ENCODE results near the gene FASTK.

The FASTK gene

GRCh38 chr7:151065516-151065915 lies 15.1 kb downstream of the FASTK start:
- DNase-seq (ENCODE audit: low read depth), result no peak

GRCh38 chr7:151064993-151065392 lies 15.6 kb downstream of the FASTK start:
- DNase-seq (ENCODE audit: low read depth), result no peak

DNA sequence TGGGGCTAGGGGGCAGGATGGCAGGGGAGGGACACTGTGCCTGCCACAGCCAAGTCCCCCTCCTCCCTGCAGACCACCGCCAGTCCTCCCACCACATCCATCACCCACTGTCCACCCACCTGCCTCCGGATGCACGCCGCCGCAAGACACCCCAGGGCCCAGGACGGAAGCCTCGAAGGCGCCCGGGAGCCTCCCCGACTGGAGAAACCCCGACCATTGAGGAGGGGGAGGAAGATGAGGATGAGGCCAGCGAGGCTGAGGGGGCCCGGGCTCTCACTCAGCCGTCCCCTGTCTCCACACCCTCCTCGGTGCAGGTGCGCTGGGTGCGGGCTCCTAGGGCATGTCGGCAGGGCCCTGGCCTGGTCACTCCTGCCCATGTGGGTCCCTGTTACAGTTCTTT lies 16.2 kb downstream of the FASTK start:
- no peak for DNase-seq (ENCODE audit: low read depth)

DNA sequence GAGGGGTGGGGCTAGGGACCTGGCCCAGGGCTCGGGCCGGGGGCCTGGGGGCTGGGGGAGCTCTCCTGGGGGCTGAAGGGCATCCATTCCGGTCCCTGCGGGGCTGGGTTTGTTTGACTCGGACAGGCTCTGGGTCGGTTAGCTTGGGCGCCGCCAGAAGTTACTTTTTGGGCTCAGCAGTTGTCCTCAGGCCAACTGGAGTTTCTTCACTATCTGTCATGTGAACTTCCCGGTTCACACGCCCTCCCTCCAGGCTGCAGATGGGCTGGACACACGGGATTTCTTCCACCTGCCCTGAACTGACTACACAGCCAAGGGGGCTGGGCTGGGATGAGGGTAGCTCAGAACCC lies 17.4 kb downstream of the FASTK start:
- DNase-seq (ENCODE audit: low read depth), result no peak

DNA sequence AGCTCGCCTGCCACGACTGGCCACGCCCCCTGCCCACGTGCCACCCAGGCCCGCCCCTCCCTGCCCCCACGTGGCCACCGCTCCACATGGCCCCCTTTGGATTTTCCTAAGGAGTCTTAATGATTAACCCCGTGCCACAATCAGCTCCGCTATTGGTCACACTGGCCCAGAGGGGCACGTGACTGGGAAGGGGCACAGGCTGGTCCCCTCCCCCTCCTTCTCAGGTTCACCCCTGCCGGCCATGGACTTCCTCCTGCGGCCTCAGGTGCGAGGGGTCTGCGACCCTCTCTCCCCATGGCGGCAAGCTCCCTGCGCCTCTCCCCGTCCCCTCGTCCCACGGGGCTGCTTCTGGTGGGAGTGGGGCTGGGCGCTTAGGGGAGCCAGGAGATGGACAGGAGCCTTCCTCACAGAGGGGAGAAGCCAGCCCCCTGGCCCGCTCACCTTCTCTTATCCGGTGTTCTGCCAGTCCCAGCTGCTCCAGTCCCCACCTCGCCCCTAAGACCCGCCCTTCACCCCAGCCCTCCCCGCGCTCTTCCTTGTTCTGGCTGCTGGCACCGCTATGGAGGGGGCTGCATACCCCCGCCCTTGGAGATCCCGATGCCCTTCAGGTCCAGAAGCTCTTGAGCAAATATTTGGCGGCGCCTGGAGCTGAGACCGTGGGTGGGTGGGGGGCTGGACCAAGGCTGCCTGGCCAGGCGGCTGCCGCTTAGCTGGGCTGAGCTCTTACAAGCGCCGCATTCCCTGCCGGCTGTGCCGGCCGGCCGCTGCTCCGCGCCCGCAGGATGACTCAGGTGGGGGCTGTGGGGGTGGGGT lies 18.0 kb downstream of the FASTK start:
- no peak for DNase-seq (ENCODE audit: low read depth)

DNA sequence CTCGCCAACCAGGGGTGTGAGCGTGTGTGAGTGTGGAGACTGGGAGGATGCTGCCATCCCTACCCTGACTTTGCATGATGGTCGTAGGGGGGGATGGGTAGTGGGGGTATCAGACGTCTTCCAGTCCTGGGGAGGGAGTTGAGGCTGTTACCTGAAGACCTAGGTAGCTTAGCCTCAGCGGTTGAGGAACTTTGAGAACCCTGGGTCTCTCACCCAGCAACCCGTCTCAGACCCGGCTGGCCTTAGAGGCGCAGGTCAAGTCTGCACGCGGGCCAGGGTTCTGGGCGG lies 18.6 kb downstream of the FASTK start:
- no peak for DNase-seq (ENCODE audit: low read depth)

DNA sequence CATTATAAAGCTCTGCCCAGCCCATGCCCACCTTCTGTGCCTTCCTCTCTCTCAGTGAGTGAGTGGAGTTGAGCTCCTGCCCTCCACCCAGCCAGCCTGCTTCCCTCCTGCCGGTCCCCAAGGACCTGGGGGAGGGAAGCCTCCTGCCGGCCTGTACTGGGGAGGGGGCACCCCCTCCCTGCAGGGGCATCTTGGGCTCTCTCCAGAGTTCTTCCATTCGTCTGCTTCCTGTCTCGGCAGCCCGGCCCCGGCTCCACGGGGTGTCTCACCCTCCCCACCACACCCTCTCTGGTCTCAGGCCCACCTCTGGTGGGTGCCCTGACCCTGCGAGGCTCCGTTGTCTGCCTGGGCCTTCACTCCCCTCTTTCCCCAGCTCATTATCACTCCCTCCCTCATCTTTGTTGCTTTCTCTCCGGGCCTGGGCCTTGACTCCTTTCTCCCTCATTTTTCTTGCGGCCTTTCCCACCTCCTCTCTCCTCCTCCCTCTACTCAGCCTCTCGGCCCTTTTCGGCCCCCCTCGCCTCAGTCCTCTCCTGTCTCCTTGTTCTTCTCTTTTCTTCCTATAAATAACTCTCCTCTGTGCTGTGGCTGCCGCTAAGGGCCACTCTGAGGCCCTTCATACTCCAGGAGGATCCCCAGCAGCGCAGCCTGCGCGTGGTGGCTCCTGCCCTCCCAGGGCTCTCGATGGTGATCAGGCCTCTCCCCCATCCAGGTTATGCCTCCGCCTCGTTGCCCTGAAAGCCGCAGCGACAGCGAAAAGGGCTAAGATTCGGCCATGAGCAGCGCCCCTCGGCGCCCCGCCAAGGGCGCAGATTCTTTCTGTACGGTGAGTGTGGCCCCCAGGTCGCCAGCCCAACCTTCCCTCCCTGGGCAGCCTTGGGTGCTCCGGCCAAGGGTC lies 19.1 kb downstream of the FASTK start:
- no peak for DNase-seq (ENCODE audit: low read depth)

DNA sequence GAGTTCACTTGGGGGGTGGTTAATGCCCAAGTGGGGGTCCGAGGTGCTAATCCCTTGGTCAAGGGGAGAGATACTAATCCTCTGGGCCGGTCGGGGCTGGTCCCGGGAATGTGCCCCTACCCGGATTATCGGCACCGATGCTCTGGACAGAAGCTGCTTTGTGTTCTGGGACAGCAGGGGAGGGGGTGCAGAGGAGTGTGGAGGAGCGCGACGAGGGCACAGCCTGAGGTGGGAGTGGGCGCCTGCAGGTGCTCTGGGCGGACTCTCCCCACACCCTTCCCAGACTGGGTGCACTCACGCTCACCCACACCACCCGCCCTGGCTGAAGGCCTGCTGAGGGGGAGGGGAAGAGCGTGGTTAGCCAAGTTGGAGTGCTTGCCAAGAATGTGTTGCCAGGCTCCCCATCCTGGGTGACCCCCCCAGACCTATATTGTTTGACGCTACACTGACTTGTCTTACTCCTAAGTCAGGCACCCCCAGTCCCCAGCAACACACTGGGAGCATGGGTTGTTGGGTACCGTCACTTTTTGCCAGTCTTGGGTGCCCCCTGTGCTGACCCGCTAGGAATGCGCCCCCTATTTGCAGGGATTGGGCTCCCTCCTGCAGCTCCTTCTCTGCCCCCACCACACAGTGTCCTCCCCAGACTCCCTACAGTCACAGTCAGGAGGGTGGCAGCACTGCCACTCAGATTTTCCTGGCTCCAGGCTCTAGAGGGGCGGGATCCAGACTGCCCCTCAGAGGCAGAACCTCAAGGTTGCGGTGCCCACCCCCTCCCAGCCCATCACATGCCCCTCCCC lies 20.0 kb downstream of the FASTK start:
- no peak for DNase-seq (ENCODE audit: low read depth)

DNA sequence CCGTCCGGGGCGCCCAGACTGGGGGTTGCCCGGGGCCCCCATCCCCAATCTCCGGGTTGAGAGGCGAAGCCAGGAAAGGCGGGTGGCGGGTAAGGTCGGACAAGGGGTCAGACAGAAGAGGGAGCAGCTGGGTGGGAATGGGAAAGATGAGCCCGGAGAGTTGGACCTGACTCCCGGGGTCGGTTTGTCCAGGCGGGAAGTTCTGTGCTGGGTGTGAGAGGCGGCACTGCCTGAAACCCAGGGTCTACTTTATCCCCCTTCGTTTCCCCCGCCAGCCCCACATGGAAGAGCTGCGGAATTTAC lies 20.5 kb downstream of the FASTK start:
- no peak for DNase-seq (ENCODE audit: low read depth)

GRCh38 chr7:151059367-151060112 lies 21.1 kb downstream of the FASTK start, which contains the start of gene SLC4A2:
Gene SLC4A2, plus strand, starts transcription at chr7:151059589. Its CDS starts 2,399 bp downstream, at chr7:151061988.
- no peak for DNase-seq (ENCODE audit: low read depth)

GRCh38 chr7:151058781-151059366 lies 21.7 kb downstream of the FASTK start:
- no peak for DNase-seq (ENCODE audit: low read depth)

- peak; percentile 98 for DNase-seq (ENCODE audit: low read depth)
These were observed 22.4 kb downstream of the FASTK start for GRCh38 chr7:151057989-151058780.

GRCh38 chr7:151057506-151057988 lies 23.1 kb downstream of the FASTK start, which contains the start of gene CDK5:
Gene CDK5, minus strand, starts transcription at chr7:151057897. Its CDS starts 49 bp downstream, at chr7:151057848.
- no peak for DNase-seq (ENCODE audit: low read depth)

DNA sequence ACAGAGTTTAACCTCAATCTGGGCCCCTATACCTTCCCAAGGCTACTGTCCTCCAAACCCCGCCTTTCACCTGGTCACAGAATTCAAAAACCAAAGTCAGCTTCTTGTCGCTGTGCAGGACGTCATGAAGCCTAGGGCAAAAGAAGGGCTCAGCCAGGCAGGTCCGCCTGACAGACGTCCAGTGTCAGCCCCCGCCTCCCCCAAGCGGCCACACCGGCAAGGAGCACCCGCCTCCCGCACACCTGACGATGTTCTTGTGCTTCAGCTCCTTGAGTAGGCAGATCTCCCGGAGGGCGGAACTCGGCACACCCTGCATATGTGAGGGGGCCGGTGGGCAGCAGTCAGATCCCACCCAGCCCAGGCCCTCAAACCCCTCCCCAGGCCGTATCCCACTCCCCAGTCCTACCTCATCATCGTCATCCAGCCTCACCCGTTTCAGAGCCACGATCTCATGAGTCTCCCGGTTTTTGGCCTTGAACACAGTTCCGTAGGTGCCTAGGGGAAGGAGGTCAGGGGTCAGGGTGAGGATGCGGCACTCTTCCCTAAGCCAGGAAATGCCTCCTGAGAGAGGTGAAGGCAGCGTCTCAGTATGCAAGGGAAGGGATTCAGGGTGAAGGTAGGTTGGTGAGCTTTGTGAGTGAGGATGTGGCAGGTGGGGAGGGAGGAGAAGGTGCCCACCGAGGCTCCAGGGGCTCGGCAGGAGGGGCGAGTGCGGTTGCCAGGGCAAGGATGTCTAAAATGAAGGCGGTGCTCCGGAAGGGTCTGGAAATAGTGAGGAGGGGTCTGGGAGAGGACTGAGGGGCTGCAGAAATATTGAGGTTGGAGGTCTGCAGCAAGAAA lies 23.7 kb downstream of the FASTK start:
- DNase-seq (ENCODE audit: low read depth), result no peak

DNA sequence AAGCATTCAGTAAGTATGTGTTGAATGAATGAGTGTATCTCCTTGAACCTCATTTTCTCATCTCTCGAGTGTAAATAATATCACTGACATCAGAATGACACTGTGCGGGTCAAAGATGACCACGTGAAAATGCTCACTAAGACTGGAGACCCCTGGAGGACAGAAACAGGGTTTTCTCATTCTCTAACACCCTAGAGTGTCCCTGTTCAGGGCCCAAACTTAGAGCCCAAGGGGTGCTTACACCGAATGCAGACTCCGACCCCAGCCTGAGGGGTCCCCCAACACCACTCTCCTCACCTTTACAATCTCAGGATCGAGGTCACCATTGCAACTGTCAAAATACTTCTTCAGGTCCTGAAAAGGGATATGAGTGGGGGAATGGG lies 24.3 kb downstream of the FASTK start:
- DNase-seq (ENCODE audit: low read depth), result no peak

DNA sequence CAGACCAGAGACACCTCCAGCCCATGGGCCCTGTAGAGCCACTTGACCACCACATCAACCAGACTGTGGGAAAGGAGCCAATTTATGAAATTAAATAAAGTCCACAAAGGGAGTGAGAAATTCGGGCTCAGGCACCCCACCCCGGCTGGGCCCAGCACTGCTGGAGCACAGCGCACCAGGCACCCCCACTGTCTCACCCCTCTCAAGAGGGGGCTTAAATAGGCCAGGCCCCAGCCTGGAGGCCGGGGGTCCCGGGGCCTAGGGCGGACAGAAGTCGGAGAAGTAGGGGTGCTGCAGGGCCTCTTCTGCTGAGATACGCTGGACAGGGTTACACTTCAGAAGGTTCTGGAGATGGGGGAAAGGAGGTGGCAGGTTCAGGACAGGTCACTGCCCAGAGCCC lies 26.9 kb downstream of the FASTK start:
- DNase-seq (ENCODE audit: low read depth), result no peak

- no peak for DNase-seq (ENCODE audit: low read depth)
These were observed 27.5 kb downstream of the FASTK start for GRCh38 chr7:151053096-151053495.

GRCh38 chr7:151051108-151051507 lies 29.5 kb downstream of the FASTK start:
- no peak for DNase-seq (ENCODE audit: low read depth)

- no peak for DNase-seq (ENCODE audit: low read depth)
These were observed 31.6 kb downstream of the FASTK start for GRCh38 chr7:151048911-151049463.
